NCI-H345 (cell line): Measurements from ENCODE around the gene RNU6-7.

Experiments
- DNase-seq: peaks from one replicate; lab custom pipeline; 2025; lab: John Stamatoyannopoulos, UW

RNU6-7 gene

GRCh38 chr14:32205554-32205953 is 3.7 kb downstream of the RNU6-7 start:
- no peak for DNase-seq

GRCh38 chr14:32205984-32206383 is 4.1 kb downstream of the RNU6-7 start:
- DNase-seq = no peak

GRCh38 chr14:32206552-32206951 is 4.7 kb downstream of the RNU6-7 start:
- no peak for DNase-seq

- no peak for DNase-seq
Measured at GRCh38 chr14:32208490-32208889, 6.6 kb downstream of the RNU6-7 start.

- no peak for DNase-seq
Measured at GRCh38 chr14:32209471-32209870, 7.6 kb downstream of the RNU6-7 start.

GRCh38 chr14:32211068-32211404 is 9.2 kb downstream of the RNU6-7 start:
- DNase-seq = no peak

GRCh38 chr14:32212833-32213232 is 11.0 kb downstream of the RNU6-7 start:
- DNase-seq = no peak

- DNase-seq = peak; percentile 29
Measured at GRCh38 chr14:32217301-32217700, 15.5 kb downstream of the RNU6-7 start.

- peak; percentile 50 for DNase-seq
Measured at GRCh38 chr14:32224737-32225377, 23.0 kb downstream of the RNU6-7 start.

- DNase-seq = no peak
Measured at GRCh38 chr14:32225378-32225920, 23.6 kb downstream of the RNU6-7 start.

- no peak for DNase-seq
Measured at GRCh38 chr14:32226056-32226455, 24.2 kb downstream of the RNU6-7 start.

- DNase-seq = no peak
Measured at GRCh38 chr14:32230181-32230580, 28.3 kb downstream of the RNU6-7 start.

GRCh38 chr14:32230695-32231280 is 28.9 kb downstream of the RNU6-7 start:
- no peak for DNase-seq

GRCh38 chr14:32232481-32232880 is 30.6 kb downstream of the RNU6-7 start:
- no peak for DNase-seq

- no peak for DNase-seq
Measured at GRCh38 chr14:32233260-32233659, 31.4 kb downstream of the RNU6-7 start.

GRCh38 chr14:32244404-32244803 is 42.6 kb downstream of the RNU6-7 start:
- no peak for DNase-seq

- DNase-seq = no peak
Measured at GRCh38 chr14:32246751-32247150, 44.9 kb downstream of the RNU6-7 start.

GRCh38 chr14:32249371-32249770 is 47.5 kb downstream of the RNU6-7 start:
- DNase-seq = no peak

GRCh38 chr14:32249780-32250179 is 47.9 kb downstream of the RNU6-7 start:
- DNase-seq = no peak

GRCh38 chr14:32250681-32251080 is 48.8 kb downstream of the RNU6-7 start:
- no peak for DNase-seq

GRCh38 chr14:32251530-32251929 is 49.7 kb downstream of the RNU6-7 start:
- no peak for DNase-seq
